Type B pancreatic cell (in vitro differentiated cells): Measurements from ENCODE around the gene SYNM. TPM values are rescaled to one million over a fixed set of nuclear protein-coding genes. Genes with fewer than 3 reads are reported as not detected.
A peak's percentile ranks its signal among the peaks of the same experiment; 100 is the strongest.

Source experiments
- DNase-seq: peaks from one replicate; pipeline ENCODE4 v3.0.0; 2021; ENCODE audit warnings: mixed read lengths; ENCODE audit not compliant: unreplicated experiment; ENCODE audit errors: extremely low spot score
- H3K27ac Mint-ChIP-seq: 2 replicates; pipeline ENCODE4 v1.8.0; 2021; ENCODE audit warnings: mild to moderate bottlenecking, mixed read lengths
- H3K27me3 Mint-ChIP-seq: 2 replicates; pipeline ENCODE4 v1.8.0; 2021; ENCODE audit warnings: mixed read lengths
- H3K36me3 Mint-ChIP-seq: 2 replicates; pipeline ENCODE4 v1.8.0; 2021; ENCODE audit warnings: mixed read lengths
- H3K4me1 Mint-ChIP-seq: one replicate; pipeline ENCODE4 v1.8.0; 2021; ENCODE audit warnings: mixed read lengths; ENCODE audit not compliant: unreplicated experiment
- H3K4me3 Mint-ChIP-seq: 2 replicates; pipeline ENCODE4 v1.8.0; 2021; ENCODE audit warnings: mild to moderate bottlenecking, mixed read lengths
- H3K9me3 Mint-ChIP-seq: 2 replicates; pipeline ENCODE4 v1.8.0; 2021; ENCODE audit warnings: mixed read lengths
- total RNA-seq: library from RNA; stranded (reverse); gene quantifications from 2 replicates; pipeline ENCODE4 v1.2.1, GENCODE V29; 2021; ENCODE audit warnings: low replicate concordance
- TF ChIP-seq, protein P1 (sequence below): fragments of 200-600 bp; sonication (generic); conservative IDR thresholded peaks from 2 replicates; pipeline ENCODE4 v1.5.0; 2021; ENCODE audit warnings: antibody characterized with exemption, mild to moderate bottlenecking

The SYNM gene
- total RNA-seq, 1 donor from 2014 or later = 4.1 TPM

DNA sequence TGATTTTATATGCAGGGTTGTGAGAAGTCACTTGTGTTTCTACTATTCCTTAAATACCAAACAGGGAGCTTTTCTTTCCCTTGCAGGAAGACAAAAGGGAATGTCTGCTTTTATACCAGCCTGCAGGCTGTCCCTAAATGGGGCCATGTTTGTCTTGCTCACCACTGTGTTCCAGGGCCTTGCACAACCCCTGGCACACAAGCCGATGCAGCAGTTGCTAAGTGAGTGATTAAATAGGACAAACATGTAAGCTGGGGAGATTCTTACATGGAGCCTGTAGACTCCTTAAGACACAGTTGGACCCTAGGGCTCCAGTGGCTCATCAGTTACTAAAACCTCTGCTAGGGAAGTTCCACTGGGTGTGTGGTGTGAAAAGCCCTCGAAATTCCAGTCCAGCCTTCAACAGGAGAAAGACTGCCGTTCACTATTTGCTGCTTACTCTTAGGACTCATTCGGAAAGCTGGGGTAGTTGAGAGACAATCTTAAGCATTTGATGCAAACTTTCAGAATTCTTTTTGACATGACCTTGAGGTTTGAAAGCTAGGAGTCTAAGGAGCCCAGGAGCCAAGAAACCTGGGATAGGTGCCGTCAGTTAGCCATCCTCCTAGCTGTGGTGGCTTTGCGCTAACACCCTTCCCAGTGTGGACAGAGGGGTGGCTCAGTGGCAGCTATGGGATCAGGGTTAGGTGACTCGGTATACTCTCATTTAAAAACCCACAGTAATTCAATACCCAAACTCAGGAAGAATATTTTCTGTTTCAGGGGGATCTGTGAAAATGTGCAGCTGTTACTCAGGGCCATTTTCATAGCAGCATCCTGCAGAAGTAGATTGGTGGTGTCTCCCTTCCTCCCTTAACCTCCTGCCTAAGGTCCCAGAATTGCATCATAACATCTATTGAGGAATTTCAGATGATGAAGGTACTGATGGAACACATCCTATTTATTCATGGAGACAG lies 39.1 kb downstream of the SYNM start:
- no peak for DNase-seq
- Mint-ChIP-seq H3K36me3 (peaks cover 10% of the 10 kb centered on the region), H3K9me3 (no peaks in the 10 kb centered on the region), H3K27ac (peak overlapping the region; percentile 64), H3K4me1 (peaks cover 15% of the 10 kb centered on the region), H3K27me3 (no peaks in the 10 kb centered on the region), H3K4me3 (no peak overlapping the region)
- TF ChIP-seq, protein P1, sequence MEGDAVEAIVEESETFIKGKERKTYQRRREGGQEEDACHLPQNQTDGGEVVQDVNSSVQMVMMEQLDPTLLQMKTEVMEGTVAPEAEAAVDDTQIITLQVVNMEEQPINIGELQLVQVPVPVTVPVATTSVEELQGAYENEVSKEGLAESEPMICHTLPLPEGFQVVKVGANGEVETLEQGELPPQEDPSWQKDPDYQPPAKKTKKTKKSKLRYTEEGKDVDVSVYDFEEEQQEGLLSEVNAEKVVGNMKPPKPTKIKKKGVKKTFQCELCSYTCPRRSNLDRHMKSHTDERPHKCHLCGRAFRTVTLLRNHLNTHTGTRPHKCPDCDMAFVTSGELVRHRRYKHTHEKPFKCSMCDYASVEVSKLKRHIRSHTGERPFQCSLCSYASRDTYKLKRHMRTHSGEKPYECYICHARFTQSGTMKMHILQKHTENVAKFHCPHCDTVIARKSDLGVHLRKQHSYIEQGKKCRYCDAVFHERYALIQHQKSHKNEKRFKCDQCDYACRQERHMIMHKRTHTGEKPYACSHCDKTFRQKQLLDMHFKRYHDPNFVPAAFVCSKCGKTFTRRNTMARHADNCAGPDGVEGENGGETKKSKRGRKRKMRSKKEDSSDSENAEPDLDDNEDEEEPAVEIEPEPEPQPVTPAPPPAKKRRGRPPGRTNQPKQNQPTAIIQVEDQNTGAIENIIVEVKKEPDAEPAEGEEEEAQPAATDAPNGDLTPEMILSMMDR = no peak

DNA sequence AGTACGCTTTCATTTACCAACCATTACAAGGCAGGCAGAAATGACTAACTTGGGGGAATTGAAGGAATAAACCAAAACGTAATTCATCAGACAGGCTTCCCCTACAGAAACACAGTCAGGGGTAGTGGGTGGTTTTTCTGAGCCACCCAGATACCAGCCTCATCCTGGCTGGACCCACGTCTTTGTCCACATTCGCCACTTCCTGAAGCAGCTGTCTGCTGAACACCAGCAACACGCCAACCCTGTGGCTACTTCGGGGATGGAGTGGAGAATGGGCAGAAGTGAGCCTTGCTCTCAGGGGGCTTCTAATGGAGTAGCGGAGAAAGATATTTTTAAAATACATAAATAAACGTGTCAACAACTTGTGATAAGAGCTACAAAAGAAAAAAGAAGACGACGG lies 40.1 kb downstream of the SYNM start:
- no peaks in the 10 kb centered on the region for H3K27me3 Mint-ChIP-seq
- DNase-seq = no peak
- H3K4me1 Mint-ChIP-seq = peaks cover 15% of the 10 kb centered on the region
- H3K9me3 Mint-ChIP-seq = no peaks in the 10 kb centered on the region
- no peak overlapping the region for H3K27ac Mint-ChIP-seq
- H3K36me3 Mint-ChIP-seq = peaks cover 6% of the 10 kb centered on the region
- no peak overlapping the region for H3K4me3 Mint-ChIP-seq
- TF ChIP-seq, protein P1 = no peak

DNA sequence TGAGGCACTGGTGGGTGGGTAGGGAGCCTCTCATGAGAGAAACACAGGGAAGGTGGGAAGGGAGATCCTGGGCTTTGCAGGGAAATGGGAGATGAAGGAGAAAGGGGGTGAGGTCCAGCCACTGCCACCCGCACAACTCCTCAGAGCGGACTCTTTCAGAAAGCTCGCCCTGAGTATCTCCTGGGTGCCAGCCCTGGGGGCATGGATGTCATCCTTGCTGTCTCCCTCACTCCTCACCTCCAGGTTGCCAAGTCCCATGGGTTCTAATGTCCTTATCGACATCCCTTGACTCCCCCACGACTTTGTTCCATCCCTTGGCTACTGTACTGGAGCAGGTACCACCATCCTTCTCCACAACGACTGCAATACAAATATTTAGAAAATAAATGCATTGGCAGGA lies 40.9 kb downstream of the SYNM start:
- no peaks in the 10 kb centered on the region for H3K9me3 Mint-ChIP-seq
- TF ChIP-seq, protein P1 = no peak
- H3K27ac Mint-ChIP-seq = no peak overlapping the region
- H3K4me1 Mint-ChIP-seq = peaks cover 15% of the 10 kb centered on the region
- no peak overlapping the region for H3K4me3 Mint-ChIP-seq
- no peaks in the 10 kb centered on the region for H3K27me3 Mint-ChIP-seq
- H3K36me3 Mint-ChIP-seq = peaks cover 5% of the 10 kb centered on the region
- no peak for DNase-seq

DNA sequence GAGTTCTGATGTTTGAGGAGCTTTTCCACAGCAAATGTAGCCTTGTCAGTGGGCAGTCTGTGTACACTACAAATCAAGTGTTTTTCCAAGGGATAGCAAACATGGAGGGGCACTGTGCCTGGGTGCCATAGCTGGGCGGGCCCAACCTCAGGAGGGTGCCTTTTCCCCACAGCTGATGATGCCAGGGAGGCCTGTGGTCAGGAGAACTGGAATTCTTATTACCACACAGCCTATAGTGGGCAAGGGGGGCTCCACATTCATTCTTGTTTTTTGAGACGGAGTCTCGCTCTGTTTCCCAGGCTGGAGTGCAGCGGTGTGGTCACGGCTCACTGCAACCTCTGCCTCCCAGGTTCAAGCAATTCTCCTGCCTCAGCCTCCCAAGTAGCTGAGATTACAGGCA lies 41.8 kb downstream of the SYNM start:
- no peak for DNase-seq
- Mint-ChIP-seq H3K27ac (no peak overlapping the region), H3K27me3 (no peaks in the 10 kb centered on the region), H3K9me3 (no peaks in the 10 kb centered on the region), H3K4me1 (peaks cover 15% of the 10 kb centered on the region), H3K36me3 (peaks cover 5% of the 10 kb centered on the region), H3K4me3 (no peak overlapping the region)
- TF ChIP-seq, protein P1 = no peak

DNA sequence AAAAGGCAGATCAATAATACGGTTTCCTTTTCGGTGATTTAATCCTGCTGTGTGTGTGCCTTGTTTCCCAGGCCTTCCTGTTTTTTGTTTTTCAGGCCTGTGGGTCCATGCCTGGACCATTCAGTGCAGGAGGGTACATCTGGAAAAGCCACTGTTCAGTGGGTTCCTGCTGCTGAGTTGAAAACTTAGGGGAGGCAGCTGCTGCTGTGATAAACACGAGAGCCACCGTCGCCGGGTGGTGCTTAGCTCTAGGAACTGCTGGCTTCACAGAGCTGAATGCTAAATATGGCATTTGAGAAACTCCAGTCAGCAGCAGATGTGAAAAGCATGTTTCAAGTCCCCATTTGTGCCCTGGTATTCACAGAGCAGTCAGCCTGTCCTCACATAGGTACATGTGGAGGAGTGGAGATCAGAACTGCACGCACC lies 44.0 kb downstream of the SYNM start:
- no peak for DNase-seq
- Mint-ChIP-seq H3K4me1 (peaks cover 7% of the 10 kb centered on the region), H3K4me3 (no peak overlapping the region), H3K9me3 (no peaks in the 10 kb centered on the region), H3K36me3 (peaks cover 5% of the 10 kb centered on the region), H3K27ac (no peak overlapping the region), H3K27me3 (no peaks in the 10 kb centered on the region)
- TF ChIP-seq, protein P1 = no peak
